Colonic mucosa (tissue), 4 donors: ENCODE results near the gene TBC1D7. TPM values are rescaled to one million over a fixed set of nuclear protein-coding genes. Genes with fewer than 3 reads are reported as not detected.

ENCODE experiments used
- DNase-seq: peaks from one replicate; pipeline ENCODE4 v3.0.0-alpha.2; 2020
- H3K27ac ChIP-seq: fragments of 200-600 bp; one replicate; pipeline ENCODE4 v1.8.0; 2021
- H3K27me3 ChIP-seq: fragments of 200-600 bp; one replicate; pipeline ENCODE4 v1.8.0; 2021
- H3K36me3 ChIP-seq: fragments of 200-600 bp; one replicate; pipeline ENCODE4 v1.8.0; 2021
- H3K4me1 ChIP-seq: fragments of 200-600 bp; one replicate; pipeline ENCODE4 v1.8.0; 2021; ENCODE audit warnings: mild to moderate bottlenecking
- H3K4me3 ChIP-seq: fragments of 200-600 bp; one replicate; pipeline ENCODE4 v1.8.0; 2021
- H3K9ac ChIP-seq, 2 donors: one replicate each; pipeline ENCODE4 v1.7.0; 2013; ENCODE audit warnings: control low read depth in 2 of 2, low read depth in 2 of 2, low read length in 2 of 2
- H3K9me3 ChIP-seq: fragments of 200-600 bp; one replicate; pipeline ENCODE4 v1.8.0; 2021
- CTCF ChIP-seq: fragments of 200-600 bp; IDR thresholded peaks from one replicate; pipeline ENCODE4 v1.8.0; 2022; ENCODE audit warnings: antibody characterized with exemption, mild to moderate bottlenecking
- intact Hi-C: fragments of 100-400 bp; cut with DNase I; formaldehyde crosslinking; loops from one replicate; pipeline ENCODE4 v1.14.1; 2022
- total RNA-seq, 2 donors: library from RNA; stranded (reverse); fragmentation: NEBNext Ultra II Directional in 1 of 2; extraction: Animal tissue kit (Norgen Biotek cat#: 25700) in 1 of 2; gene quantifications; one replicate each; pipeline ENCODE4 v1.2.1, GENCODE V29; 2021
- donor health status: healthy.
- donor health status: DM: no; HTN: no; CAD: no.
- donor health status: DM: no; HTN: no; CAD: no.

Gene TBC1D7
- total RNA-seq, 2 donors from 2014 or later = 21.4 to 23.3 TPM

DNA sequence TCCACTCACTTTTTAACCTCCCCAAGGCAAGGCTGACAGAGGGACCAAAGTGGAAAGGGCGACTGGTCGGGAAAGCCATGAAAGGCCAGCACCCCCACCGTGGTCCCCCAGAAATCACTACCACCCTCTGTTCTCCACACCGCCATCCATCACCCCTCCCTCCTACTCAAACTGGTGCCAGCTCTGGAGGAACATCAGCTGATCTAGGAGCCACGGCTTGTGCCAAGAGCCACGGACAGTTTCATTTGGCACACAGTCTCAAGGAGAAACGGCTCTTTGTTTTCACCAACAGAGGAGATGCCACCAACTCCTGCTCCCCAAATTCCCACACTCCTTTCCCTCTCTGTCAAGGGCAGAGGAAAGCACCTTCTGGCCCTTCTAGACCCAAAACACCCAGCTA is 26.0 kb downstream of the TBC1D7 start:
- Histone ChIP-seq H3K9me3 (no peaks in the 10 kb centered on the region), H3K4me1 (peaks cover 10% of the 10 kb centered on the region), H3K27me3 (no peaks in the 10 kb centered on the region), H3K27ac (peak overlapping the region; percentile 76), H3K4me3 (no peak overlapping the region), H3K36me3 (no peaks in the 10 kb centered on the region), H3K9ac (peak overlapping the region in 1 of 2 donors; percentile 30)
- DNase-seq = no peak
- intact Hi-C loops = no loop called here
- TF ChIP-seq CTCF = no peak

DNA sequence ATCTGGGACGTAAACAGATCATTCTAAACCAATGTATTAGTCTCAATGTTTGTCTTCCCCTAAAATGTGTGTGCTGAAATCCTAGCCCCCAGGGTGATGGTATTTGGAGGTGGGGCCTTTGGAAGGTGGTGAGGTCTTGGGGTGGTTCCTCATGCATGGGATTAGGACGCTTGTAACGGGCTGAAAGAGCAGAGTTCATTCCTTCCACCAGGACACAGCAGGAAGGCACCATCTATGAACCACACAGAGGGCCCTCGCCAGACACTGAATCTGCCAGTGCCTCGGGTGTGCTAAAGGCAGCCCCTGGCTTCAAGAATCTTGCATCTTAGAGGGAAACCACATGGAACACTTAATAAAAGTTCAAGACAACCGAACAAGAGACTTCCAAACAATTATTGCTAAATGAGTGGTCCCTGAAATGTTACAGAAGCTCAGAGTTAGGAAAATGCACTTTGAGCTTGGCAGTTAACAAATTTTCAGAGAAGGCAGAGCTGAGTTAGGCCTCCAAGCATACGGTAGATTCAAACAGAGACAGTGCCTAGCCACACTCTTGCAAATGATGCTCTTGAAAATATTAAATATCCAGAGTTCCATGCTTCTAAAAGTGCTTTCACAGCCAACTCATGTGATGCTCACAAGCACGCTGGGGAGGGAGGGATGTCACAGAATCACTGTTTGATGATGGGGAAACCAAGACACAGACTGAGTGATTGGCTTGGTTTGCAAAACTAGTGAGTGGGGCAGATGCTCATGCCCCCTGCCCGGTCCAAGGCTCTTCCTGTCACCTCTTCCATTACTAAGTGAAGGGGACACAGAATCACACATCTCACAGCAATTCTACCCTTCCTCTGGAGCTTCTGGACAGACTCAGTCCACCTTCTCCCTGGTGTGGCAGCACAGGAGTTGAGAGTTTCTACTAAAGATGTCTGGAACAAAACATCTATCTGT is 27.4 kb downstream of the TBC1D7 start:
- Histone ChIP-seq H3K36me3 (no peaks in the 10 kb centered on the region), H3K27ac (no peak overlapping the region), H3K9me3 (no peaks in the 10 kb centered on the region), H3K27me3 (no peaks in the 10 kb centered on the region), H3K4me1 (peaks cover 10% of the 10 kb centered on the region), H3K4me3 (no peak overlapping the region), H3K9ac (no peak overlapping the region)
- intact Hi-C loops = no loop called here
- no peak for DNase-seq
- no peak for TF ChIP-seq CTCF

GRCh38 chr6:13299918-13300317 is 28.4 kb downstream of the TBC1D7 start:
- Histone ChIP-seq H3K9ac (no peak overlapping the region), H3K4me3 (no peak overlapping the region), H3K36me3 (no peaks in the 10 kb centered on the region), H3K4me1 (peaks cover 10% of the 10 kb centered on the region), H3K9me3 (no peaks in the 10 kb centered on the region), H3K27ac (no peak overlapping the region), H3K27me3 (no peaks in the 10 kb centered on the region)
- intact Hi-C loops = no loop called here
- TF ChIP-seq CTCF = no peak
- DNase-seq = no peak

GRCh38 chr6:13299403-13299821 is 28.9 kb downstream of the TBC1D7 start:
- no peak for DNase-seq
- Histone ChIP-seq H3K4me1 (peaks cover 7% of the 10 kb centered on the region), H3K27ac (no peak overlapping the region), H3K9ac (no peak overlapping the region), H3K9me3 (no peaks in the 10 kb centered on the region), H3K36me3 (no peaks in the 10 kb centered on the region), H3K4me3 (no peak overlapping the region), H3K27me3 (no peaks in the 10 kb centered on the region)
- no peak for TF ChIP-seq CTCF
- intact Hi-C loops = no loop called here

DNA sequence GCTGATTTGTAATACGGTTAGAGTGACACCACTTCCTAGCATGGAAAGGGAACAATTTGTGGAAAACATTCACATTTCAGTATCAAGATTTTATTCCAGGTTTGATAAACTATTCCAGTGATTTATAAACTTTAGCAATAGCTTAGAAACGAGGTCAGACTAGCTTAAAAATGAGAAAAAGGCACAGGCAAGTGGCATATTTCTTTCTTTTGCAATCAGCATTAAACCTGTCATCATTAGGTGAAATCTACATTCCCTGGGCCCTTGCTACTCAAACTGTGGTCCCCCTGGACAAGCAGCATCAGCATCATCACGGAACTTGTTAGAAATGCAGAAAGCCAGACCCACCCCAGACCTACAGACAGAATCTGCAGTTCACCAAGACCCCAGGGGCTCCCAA is 29.9 kb downstream of the TBC1D7 start:
- Histone ChIP-seq H3K9ac (no peak overlapping the region), H3K4me3 (no peak overlapping the region), H3K27me3 (no peaks in the 10 kb centered on the region), H3K36me3 (no peaks in the 10 kb centered on the region), H3K9me3 (no peaks in the 10 kb centered on the region), H3K27ac (no peak overlapping the region), H3K4me1 (no peaks in the 10 kb centered on the region)
- TF ChIP-seq CTCF = no peak
- DNase-seq = no peak
- intact Hi-C loops = no loop called here
